Testis (tissue), 2 donors: ENCODE results near the gene LGALS8.

ENCODE experiments used
- POLR2A ChIP-seq: fragments of 450-650 bp; IDR thresholded peaks from one replicate; pipeline ENCODE4 v1.6.1; 2017; ENCODE audit warnings: antibody characterized with exemption, mild to moderate bottlenecking, moderate library complexity
- TF ChIP-seq, protein P1 (sequence below), 3 experiments: fragments of 450-650 bp in 2 of 3; fragments of 200-600 bp in 1 of 3; sonication (generic) in 1 of 3; IDR thresholded peaks; one replicate each; pipeline ENCODE4 v1.5.1; 2016 to 2019; ENCODE audit warnings: antibody characterized with exemption in 3 of 3, mild to moderate bottlenecking in 2 of 3, moderate library complexity in 1 of 3

GRCh38 chr1:236476019-236476418 lies 47.8 kb upstream of the LGALS8 start:
- TF ChIP-seq, protein P1, sequence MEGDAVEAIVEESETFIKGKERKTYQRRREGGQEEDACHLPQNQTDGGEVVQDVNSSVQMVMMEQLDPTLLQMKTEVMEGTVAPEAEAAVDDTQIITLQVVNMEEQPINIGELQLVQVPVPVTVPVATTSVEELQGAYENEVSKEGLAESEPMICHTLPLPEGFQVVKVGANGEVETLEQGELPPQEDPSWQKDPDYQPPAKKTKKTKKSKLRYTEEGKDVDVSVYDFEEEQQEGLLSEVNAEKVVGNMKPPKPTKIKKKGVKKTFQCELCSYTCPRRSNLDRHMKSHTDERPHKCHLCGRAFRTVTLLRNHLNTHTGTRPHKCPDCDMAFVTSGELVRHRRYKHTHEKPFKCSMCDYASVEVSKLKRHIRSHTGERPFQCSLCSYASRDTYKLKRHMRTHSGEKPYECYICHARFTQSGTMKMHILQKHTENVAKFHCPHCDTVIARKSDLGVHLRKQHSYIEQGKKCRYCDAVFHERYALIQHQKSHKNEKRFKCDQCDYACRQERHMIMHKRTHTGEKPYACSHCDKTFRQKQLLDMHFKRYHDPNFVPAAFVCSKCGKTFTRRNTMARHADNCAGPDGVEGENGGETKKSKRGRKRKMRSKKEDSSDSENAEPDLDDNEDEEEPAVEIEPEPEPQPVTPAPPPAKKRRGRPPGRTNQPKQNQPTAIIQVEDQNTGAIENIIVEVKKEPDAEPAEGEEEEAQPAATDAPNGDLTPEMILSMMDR (IDR thresholded peaks at IDR 0.05), result no peak
- TF ChIP-seq POLR2A, result no peak
